Measurements from ENCODE around the gene RNU1-3. TPM values are rescaled to one million over a fixed set of nuclear protein-coding genes. Genes with fewer than 3 reads are reported as not detected.
"Not testable (repeated sequence)": the region's sequence is repeated elsewhere in the genome, so short reads cannot be mapped to it uniquely, and the experiment has no call there.

RNU1-3 gene
- total RNA-seq, 1 donor = not detected

GRCh38 chr1:16677552-16678431, 11.0 kb upstream of the RNU1-3 start:
- no peak overlapping the region for H3K27ac ChIP-seq (ENCODE audit: low read depth, low read length)
- no peak overlapping the region for H3K4me3 ChIP-seq (ENCODE audit: insufficient read depth, low read length)
- H3K4me2 ChIP-seq (ENCODE audit: insufficient read depth, low read length) = no peak overlapping the region
- H4K20me1 ChIP-seq (ENCODE audit: insufficient read depth, low read length) = no peaks in the 10 kb centered on the region
- TF ChIP-seq CTCF (IDR thresholded peaks at IDR 0.05; ENCODE audit: extremely low read depth, low read depth, low read length) = no peak
- no peaks in the 10 kb centered on the region for H3K9me3 ChIP-seq (ENCODE audit: low read depth, low read length)
- no peaks in the 10 kb centered on the region for H3K4me1 ChIP-seq (ENCODE audit: insufficient read depth, low read length)
- H3K27me3 ChIP-seq (ENCODE audit: insufficient read depth, low read length) = peaks cover 5% of the 10 kb centered on the region
- no peak overlapping the region for H2AFZ ChIP-seq (ENCODE audit: low read length)
- H3K79me2 ChIP-seq (ENCODE audit: insufficient read depth, low read length) = no peaks in the 10 kb centered on the region
- H3K36me3 ChIP-seq (ENCODE audit: insufficient read depth, low read length) = no peaks in the 10 kb centered on the region
- DNase-seq (ENCODE audit: insufficient read length, low spot score, missing footprints) = peak; percentile 91

GRCh38 chr1:16676661-16677523, 10.1 kb upstream of the RNU1-3 start:
- H3K4me2 ChIP-seq (ENCODE audit: insufficient read depth, low read length); H3K27me3 ChIP-seq (ENCODE audit: insufficient read depth, low read length); H2AFZ ChIP-seq (ENCODE audit: low read length); H3K79me2 ChIP-seq (ENCODE audit: insufficient read depth, low read length); H3K27ac ChIP-seq (ENCODE audit: low read depth, low read length); H3K9me3 ChIP-seq (ENCODE audit: low read depth, low read length); H4K20me1 ChIP-seq (ENCODE audit: insufficient read depth, low read length); H3K36me3 ChIP-seq (ENCODE audit: insufficient read depth, low read length); H3K4me3 ChIP-seq (ENCODE audit: insufficient read depth, low read length); H3K4me1 ChIP-seq (ENCODE audit: insufficient read depth, low read length): not testable (repeated sequence)
- peak; percentile 17 for DNase-seq (ENCODE audit: insufficient read length, low spot score, missing footprints)

- H3K79me2 ChIP-seq (ENCODE audit: insufficient read depth, low read length); H4K20me1 ChIP-seq (ENCODE audit: insufficient read depth, low read length); H3K4me3 ChIP-seq (ENCODE audit: insufficient read depth, low read length); H3K9me3 ChIP-seq (ENCODE audit: low read depth, low read length); H3K36me3 ChIP-seq (ENCODE audit: insufficient read depth, low read length); H3K4me2 ChIP-seq (ENCODE audit: insufficient read depth, low read length); H3K4me1 ChIP-seq (ENCODE audit: insufficient read depth, low read length); DNase-seq (ENCODE audit: insufficient read length, low spot score, missing footprints); H3K27ac ChIP-seq (ENCODE audit: low read depth, low read length); H3K27me3 ChIP-seq (ENCODE audit: insufficient read depth, low read length); H2AFZ ChIP-seq (ENCODE audit: low read length): not testable (repeated sequence)
These were observed 8.4 kb upstream of the RNU1-3 start for GRCh38 chr1:16675118-16675510.

GRCh38 chr1:16673976-16674375, 7.2 kb upstream of the RNU1-3 start:
- H2AFZ ChIP-seq (ENCODE audit: low read length); H3K4me2 ChIP-seq (ENCODE audit: insufficient read depth, low read length); H3K36me3 ChIP-seq (ENCODE audit: insufficient read depth, low read length); DNase-seq (ENCODE audit: insufficient read length, low spot score, missing footprints); H4K20me1 ChIP-seq (ENCODE audit: insufficient read depth, low read length); H3K79me2 ChIP-seq (ENCODE audit: insufficient read depth, low read length); H3K4me3 ChIP-seq (ENCODE audit: insufficient read depth, low read length); H3K4me1 ChIP-seq (ENCODE audit: insufficient read depth, low read length); H3K27me3 ChIP-seq (ENCODE audit: insufficient read depth, low read length); H3K27ac ChIP-seq (ENCODE audit: low read depth, low read length); H3K9me3 ChIP-seq (ENCODE audit: low read depth, low read length): not testable (repeated sequence)

- H3K4me1 ChIP-seq (ENCODE audit: insufficient read depth, low read length); H3K79me2 ChIP-seq (ENCODE audit: insufficient read depth, low read length); H3K9me3 ChIP-seq (ENCODE audit: low read depth, low read length); H3K27ac ChIP-seq (ENCODE audit: low read depth, low read length); H3K4me3 ChIP-seq (ENCODE audit: insufficient read depth, low read length); H3K36me3 ChIP-seq (ENCODE audit: insufficient read depth, low read length); H2AFZ ChIP-seq (ENCODE audit: low read length); H3K4me2 ChIP-seq (ENCODE audit: insufficient read depth, low read length); H4K20me1 ChIP-seq (ENCODE audit: insufficient read depth, low read length); DNase-seq (ENCODE audit: insufficient read length, low spot score, missing footprints); H3K27me3 ChIP-seq (ENCODE audit: insufficient read depth, low read length): not testable (repeated sequence)
These were observed 912 bp downstream of the RNU1-3 start for GRCh38 chr1:16665836-16666235.

- H3K27ac ChIP-seq (ENCODE audit: low read depth, low read length); H2AFZ ChIP-seq (ENCODE audit: low read length); DNase-seq (ENCODE audit: insufficient read length, low spot score, missing footprints); H4K20me1 ChIP-seq (ENCODE audit: insufficient read depth, low read length); H3K36me3 ChIP-seq (ENCODE audit: insufficient read depth, low read length); H3K9me3 ChIP-seq (ENCODE audit: low read depth, low read length); H3K27me3 ChIP-seq (ENCODE audit: insufficient read depth, low read length); H3K4me3 ChIP-seq (ENCODE audit: insufficient read depth, low read length); H3K4me1 ChIP-seq (ENCODE audit: insufficient read depth, low read length); H3K4me2 ChIP-seq (ENCODE audit: insufficient read depth, low read length); H3K79me2 ChIP-seq (ENCODE audit: insufficient read depth, low read length): not testable (repeated sequence)
These were observed 8.5 kb downstream of the RNU1-3 start for GRCh38 chr1:16658234-16658633.

- DNase-seq (ENCODE audit: insufficient read length, low spot score, missing footprints); H4K20me1 ChIP-seq (ENCODE audit: insufficient read depth, low read length): not testable (repeated sequence)
These were observed 9.6 kb downstream of the RNU1-3 start for GRCh38 chr1:16656981-16657683.

More at GRCh38 chr1:16656981-16657683, 9.6 kb downstream of the RNU1-3 start:
- not testable (repeated sequence) for H3K79me2 ChIP-seq (ENCODE audit: insufficient read depth, low read length); H3K27me3 ChIP-seq (ENCODE audit: insufficient read depth, low read length); H3K27ac ChIP-seq (ENCODE audit: low read depth, low read length); H3K4me2 ChIP-seq (ENCODE audit: insufficient read depth, low read length); H3K4me1 ChIP-seq (ENCODE audit: insufficient read depth, low read length); H3K4me3 ChIP-seq (ENCODE audit: insufficient read depth, low read length); H2AFZ ChIP-seq (ENCODE audit: low read length); H3K36me3 ChIP-seq (ENCODE audit: insufficient read depth, low read length); H3K9me3 ChIP-seq (ENCODE audit: low read depth, low read length)

Measured in osteoblast (primary cell).